Liver (tissue), 3 donors: ENCODE results near the gene KRTAP5-4.

Source experiments
- CTCF ChIP-seq: fragments of 150-350 bp; IDR thresholded peaks from 2 replicates; pipeline ENCODE4 v1.5.1; 2017; ENCODE audit warnings: improper control_type of control experiment, low read depth, low read length; ENCODE audit not compliant: missing input control
- EGR1 ChIP-seq, 2 donors: IDR thresholded peaks; 2 replicates each; pipeline ENCODE4 v1.6.1; 2016 to 2018; ENCODE audit warnings: antibody characterized with exemption in 2 of 2, low read depth in 2 of 2
- GABPA ChIP-seq, 2 donors: IDR thresholded peaks in 1 of 2; conservative IDR thresholded peaks in 1 of 2; 2 replicates each; pipeline ENCODE4 v1.6.1; 2016; ENCODE audit warnings: antibody characterized with exemption in 2 of 2, mild to moderate bottlenecking in 1 of 2, moderate library complexity in 1 of 2
- HNF4A ChIP-seq, 2 donors: conservative IDR thresholded peaks; 2 replicates each; pipeline ENCODE4 v1.6.1; 2016; ENCODE audit warnings: antibody characterized with exemption in 2 of 2, mild to moderate bottlenecking in 2 of 2
- HNF4G ChIP-seq: IDR thresholded peaks from 2 replicates; pipeline ENCODE4 v1.6.1; 2016; ENCODE audit warnings: antibody characterized with exemption
- RAD21 ChIP-seq, 2 donors: IDR thresholded peaks; 2 replicates each; pipeline ENCODE4 v1.6.1; 2016; ENCODE audit warnings: antibody characterized with exemption in 2 of 2, mild to moderate bottlenecking in 2 of 2
- REST ChIP-seq: IDR thresholded peaks from 2 replicates; pipeline ENCODE4 v1.6.1; 2016; ENCODE audit warnings: antibody characterized with exemption, mild to moderate bottlenecking
- RXRA ChIP-seq, 2 donors: IDR thresholded peaks; 2 replicates each; pipeline ENCODE4 v1.6.1; 2017 to 2018; ENCODE audit warnings: antibody characterized with exemption in 2 of 2, mild to moderate bottlenecking in 1 of 2
- TAF1 ChIP-seq: conservative IDR thresholded peaks from 2 replicates; pipeline ENCODE4 v1.6.1; 2016; ENCODE audit warnings: antibody characterized with exemption, mild to moderate bottlenecking
- YY1 ChIP-seq: IDR thresholded peaks from 2 replicates; pipeline ENCODE4 v1.6.1; 2016; ENCODE audit warnings: antibody characterized with exemption, mild to moderate bottlenecking
- TF ChIP-seq, protein P1 (sequence below): IDR thresholded peaks from 2 replicates; pipeline ENCODE4 v1.6.1; 2016; ENCODE audit warnings: antibody characterized with exemption
- donor health status: healthy.
- donor health status: healthy.

DNA sequence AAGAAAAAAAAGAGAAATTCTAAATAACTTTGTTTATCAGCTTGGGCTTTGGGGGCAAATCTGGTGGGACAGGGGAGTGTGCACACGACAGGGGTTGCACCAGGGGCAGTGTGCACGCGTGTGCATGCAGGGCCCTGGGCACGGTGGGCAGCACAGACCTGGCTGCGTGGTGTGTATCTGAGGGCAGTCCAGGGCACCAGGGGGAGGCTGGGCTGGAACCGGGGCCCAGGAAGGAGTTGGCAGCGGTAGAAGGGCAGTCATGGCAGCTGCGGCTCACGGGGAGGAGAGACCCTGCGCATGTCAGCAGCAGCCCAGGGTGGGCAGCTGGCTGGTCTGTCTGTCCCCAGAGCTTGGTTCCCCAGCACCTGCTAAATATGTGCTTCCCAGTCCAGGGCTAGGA, 11.9 kb upstream of the KRTAP5-4 start:
- TF ChIP-seq CTCF: no peak
- TF ChIP-seq, protein P1, sequence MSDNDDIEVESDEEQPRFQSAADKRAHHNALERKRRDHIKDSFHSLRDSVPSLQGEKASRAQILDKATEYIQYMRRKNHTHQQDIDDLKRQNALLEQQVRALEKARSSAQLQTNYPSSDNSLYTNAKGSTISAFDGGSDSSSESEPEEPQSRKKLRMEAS: no peak
- TF ChIP-seq TAF1: no peak
- no peak for TF ChIP-seq HNF4G
- no peak for TF ChIP-seq RAD21 (IDR thresholded peaks at IDR 0.05)
- no peak for TF ChIP-seq EGR1 (IDR thresholded peaks at IDR 0.05; ENCODE audit: low read depth in 2 of 2)
- no peak for TF ChIP-seq REST
- TF ChIP-seq GABPA (IDR thresholded peaks at IDR 0.05 in 1 of 2, conservative IDR thresholded peaks at IDR 0.05 in 1 of 2): no peak
- TF ChIP-seq YY1: no peak
- no peak for TF ChIP-seq HNF4A (conservative IDR thresholded peaks at IDR 0.05)
- TF ChIP-seq RXRA (IDR thresholded peaks at IDR 0.05): no peak
